NCI-H524 treated with DMSO at 0.1 percent for 48 hours (cell line): Measurements from ENCODE around the gene PRKCQ.

Experiments used
- DNase-seq: peaks from one replicate; lab custom pipeline; 2025; lab: John Stamatoyannopoulos, UW

PRKCQ gene

DNA sequence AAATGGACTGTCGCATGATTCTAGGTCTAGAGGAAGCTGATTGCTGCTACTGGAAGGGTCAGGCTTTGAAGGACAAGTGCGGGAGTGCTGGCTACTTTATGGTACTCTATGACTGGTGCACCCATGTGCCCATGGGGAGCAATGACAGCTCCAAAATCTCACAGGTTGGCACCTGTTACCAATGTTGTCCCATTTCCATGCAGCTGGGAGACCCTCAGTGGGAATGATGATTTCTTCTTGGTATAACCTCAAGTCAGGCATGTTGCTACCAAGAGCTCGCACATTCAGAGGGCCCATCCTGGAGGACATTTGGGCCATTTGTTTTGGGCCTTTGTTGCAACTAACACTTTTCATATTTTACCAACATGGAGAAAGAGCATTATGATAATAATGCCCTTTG, 174.4 kb downstream of the PRKCQ start:
- no peak for DNase-seq

DNA sequence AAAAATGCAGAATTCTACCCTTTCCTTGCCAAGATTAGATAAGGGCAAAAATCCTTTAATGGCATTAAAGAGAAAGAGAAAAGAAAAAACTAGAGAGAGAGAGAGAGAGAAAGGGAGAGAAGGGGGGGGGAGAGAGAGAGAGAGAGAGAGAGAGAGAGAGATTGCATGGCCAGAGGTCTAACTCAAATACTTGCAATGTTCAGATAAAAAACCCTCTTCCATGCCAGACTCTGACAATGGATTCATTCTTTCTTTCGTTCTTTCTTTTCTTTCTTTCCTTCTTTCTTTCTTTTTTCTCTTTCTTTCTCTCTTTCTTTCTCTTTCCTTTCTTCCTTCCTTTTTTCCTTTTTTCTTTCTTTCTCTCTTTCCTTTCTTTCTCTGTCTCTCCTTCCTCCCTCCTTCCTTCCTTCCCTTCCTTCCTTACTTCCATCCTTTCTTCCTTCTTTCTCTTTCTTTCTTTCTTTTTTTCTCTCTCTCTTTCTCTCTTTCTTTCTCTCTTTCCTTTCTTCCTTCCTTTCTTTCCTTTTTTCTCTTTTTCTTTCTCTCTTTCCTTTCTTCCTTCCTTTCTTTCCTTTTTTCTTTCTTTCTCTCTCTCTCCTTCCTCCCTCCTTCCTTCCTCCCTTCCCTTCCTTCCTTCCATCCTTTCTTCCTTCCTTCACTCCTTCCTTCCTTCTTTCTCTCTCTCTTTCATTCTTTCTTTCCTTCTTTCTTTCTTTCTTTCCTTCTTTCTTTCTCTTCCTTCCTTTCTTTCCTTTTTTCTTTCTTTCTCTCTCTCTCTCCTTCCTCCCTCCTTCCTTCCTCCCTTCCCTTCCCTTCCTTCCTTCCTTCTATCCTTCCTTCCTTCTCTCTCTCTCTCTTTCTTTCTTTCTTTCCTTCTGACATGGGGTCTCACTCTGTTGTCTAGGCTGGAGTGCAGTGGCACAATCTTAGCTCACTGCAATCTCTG, 175.7 kb downstream of the PRKCQ start:
- DNase-seq: no peak

DNA sequence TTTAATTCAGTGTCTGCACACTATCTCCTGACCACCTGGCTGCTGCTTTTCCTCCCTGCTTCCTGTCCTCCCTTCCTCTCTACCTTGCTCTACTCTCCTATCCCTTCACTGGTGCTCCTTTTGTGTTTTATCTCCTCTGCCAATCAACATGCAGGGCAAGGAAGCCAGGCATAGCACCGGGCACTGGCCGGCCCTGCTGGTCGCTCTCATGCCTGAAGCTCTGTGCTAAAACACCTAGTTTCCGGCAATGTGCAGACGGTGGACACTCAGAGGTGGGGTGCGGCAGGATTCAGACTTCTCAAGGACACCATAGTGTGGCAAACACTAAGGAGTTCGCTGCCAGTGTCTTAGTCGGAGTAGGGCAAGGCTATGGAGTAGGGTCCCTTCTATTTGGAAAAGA, 177.1 kb downstream of the PRKCQ start:
- DNase-seq: no peak

DNA sequence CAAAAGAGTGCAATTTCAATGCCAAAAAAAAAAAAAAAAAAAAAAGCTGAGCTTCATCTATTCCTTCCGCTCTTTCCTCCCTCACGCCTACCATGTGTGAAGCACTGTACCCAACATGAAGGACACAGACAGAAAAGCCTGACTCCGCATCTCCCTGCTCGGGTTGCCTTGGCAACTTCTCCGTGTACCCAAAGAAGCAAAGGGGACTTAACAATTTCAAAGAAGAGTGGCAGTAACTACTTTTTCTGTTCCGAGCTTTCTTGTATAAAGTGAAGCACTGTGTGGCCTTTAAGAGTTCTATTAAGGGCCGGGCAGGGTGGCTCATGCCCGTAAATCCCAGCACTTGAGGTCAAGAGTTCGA, 177.7 kb downstream of the PRKCQ start:
- no peak for DNase-seq

DNA sequence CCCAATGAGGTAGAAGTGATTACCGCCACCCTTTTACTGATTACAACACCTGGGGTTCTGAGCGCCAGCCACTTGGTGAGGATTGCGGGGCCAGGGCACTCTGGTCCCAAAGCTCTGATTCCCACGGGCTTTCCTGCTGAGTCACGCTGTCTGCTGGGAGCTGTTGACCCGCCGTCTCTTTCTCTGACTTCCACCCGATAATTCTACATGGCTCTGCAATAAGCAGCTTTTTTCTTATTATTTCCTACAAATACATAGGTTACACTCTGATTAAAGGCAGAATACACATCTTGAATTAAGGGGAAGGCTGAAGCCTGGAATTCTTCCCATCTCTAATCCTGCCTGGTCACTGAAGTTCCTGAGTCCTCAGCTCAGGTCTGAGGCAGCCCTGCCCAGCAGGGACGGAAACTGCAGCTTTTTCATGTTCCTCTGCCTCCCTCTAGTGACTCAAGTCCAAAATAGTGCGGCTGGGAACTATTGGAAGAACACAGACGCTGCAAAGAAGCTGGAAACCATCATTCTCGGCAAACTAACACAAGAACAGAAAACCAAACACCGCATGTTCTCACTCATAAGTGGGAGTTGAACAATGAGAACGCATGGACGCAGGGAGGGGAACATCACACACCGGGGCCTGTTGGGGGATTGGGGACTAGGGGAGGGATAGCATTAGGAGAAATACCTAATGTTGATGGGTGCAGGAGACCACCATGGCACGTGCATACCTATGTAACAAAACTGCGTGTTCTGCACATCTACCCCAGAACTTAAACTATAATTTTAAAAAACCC, 178.3 kb downstream of the PRKCQ start:
- peak; percentile 18 for DNase-seq

DNA sequence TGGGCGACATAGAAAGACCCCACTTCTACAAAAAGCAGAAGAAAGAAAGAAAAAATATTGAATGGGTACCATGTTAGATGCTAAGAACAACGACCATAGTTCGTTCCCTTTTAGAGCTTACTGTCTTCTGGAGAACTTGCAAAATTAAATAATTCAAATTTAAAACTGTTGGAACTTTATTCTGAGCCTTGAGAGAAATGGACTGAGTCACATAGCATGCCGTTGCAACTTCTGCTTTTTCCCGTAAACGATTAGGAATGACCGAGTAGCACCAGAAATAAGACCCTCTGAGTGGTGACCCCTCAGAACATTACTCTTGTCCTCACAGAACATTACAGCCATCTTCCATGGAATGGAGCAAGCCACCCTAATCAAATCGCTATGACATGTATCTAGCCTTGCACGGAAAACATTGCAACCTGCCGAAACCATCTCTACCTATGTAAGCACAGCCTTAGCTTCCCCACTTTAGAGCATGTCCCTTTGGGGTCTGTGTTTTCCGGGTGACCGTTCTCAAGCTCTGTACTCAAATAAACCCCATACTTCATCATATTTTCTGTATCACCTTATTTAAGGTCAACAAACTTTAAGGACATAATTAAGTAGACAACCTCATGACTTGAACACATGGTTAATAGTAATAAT, 179.1 kb downstream of the PRKCQ start:
- DNase-seq: no peak

DNA sequence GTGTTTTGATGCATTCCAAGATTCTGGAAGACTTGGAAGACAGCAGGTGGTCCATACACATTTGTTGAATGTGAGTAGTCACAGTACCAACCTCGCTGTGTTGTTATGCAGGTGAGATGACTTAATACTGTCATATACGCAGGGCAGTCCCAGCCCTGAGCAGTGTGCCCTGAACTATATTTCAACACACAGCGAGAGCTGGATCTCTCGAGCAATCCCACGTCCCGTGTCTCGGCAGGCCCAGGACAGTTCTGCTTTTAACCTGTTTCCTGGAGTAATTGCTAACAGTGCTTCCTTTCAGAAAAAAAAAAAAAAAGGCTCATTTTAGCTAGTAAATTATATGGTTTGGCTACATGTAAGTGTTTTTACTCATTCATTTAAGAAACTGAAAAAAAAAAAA, 179.7 kb downstream of the PRKCQ start:
- DNase-seq: no peak

DNA sequence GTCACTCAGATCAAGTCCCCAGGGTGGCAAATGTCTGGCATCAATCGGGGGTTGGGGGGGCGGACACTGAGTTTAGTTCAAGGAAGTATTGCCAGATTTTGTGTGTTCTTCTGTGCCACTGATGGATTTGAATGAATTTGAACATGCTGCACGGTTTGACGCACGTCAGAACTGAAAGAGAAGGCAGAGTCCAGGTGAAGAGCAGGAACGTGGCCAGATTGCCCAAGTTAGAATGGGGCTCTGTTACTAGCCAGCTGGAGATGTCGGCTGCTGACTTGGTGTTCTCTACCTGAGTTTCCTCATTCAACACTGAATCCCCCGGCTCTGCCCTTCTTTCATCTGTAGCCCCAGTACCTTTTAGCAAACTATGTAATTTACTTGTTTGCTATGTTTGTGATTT, 180.2 kb downstream of the PRKCQ start:
- DNase-seq: no peak

DNA sequence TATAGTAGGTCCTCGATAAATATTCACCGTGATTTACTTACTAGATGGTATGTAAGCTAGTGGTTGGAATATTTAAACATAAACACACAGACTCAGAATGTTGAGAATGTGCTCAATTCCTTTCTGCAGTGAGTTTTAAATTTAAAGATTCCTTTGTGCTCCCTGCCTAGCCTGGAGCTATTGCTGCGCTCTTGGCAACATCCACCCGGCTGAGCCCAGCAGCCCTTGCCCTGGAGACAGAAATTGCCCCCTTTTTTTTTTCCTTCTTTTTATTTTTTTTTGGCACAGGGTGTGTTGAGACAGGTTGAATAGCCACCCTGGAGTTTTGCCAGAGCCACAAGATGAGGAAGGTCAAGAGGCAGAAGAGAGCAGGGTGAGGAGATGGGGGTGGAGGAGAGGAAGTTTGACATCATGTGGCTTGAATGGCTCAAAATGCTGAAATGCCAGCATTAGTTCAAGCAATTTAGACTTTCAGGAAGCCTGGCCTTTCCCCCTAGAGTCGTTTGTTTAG, 180.8 kb downstream of the PRKCQ start:
- DNase-seq: no peak

DNA sequence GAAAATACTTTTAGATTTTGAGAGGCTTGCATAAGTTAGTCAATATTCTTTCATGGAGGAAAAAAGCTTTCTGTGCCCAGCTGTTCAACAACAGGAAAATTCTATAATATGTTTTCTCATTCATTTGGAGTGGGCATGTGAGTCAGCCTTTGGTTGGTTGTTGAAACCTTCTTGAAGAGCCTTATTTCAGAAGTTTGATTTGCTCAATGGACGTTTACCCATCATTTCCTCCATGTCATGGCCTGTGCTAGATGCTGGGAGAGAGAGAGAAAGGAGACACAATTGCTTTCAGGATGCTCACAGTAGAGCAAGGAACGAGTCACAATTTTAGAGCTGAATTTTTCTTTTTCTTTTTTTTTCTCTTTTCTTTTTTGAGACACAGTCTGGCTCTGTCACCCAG, 181.7 kb downstream of the PRKCQ start:
- no peak for DNase-seq

DNA sequence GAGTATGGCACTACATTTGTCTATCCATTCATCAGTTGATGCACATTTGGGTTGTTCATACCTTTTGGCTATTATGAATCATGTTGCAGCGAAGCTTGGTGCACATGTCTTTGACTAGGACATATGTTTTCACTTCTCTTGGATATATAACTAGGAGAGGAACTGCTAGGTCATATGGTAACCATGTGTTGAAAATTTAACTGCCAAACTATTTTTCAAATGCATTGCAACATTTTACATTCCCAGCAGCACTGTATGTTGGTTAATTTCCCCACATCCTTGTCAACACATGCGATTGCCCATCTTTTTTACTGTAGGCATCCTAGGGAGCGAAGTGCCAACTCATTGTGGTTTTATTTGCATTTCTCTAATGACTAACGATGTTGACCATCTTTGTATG, 183.4 kb downstream of the PRKCQ start:
- DNase-seq: no peak

DNA sequence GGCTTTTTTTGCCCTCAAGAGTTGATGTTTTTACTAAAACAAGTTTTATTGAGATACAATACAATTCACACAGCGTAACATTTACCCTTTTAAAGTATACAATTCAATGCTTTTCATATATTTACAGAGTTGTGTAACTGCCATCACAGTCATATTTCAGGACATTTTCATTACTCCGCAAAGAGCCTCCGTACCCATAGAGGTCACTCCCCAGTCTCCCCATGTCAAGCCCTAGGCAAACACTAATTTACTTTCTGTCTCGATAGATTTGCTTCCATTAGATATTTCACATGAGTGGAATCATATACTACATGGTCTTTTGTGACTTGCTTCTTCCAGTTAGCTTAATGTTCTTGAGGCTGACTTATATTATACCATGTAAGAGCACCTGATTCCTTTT, 183.8 kb downstream of the PRKCQ start:
- no peak for DNase-seq

DNA sequence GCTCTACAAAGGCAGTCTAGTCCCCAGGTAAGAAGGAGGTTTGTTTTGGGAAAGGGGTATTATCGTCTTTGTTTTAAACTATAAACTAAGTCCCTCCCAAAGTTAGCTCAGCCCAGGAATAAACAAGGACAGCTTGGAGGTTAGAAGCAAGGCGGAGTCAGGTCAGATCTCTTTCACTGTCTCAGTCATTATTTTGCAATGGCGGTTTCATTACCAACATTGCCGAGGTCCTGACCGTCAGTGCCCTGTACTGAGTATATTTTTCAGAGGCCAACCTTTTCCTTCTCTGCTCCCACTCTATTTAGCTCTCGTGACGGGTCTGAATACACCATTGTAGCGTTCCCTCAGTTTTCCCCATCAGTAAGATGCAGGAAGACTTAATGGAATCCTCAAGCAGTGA, 184.5 kb downstream of the PRKCQ start:
- DNase-seq: no peak

DNA sequence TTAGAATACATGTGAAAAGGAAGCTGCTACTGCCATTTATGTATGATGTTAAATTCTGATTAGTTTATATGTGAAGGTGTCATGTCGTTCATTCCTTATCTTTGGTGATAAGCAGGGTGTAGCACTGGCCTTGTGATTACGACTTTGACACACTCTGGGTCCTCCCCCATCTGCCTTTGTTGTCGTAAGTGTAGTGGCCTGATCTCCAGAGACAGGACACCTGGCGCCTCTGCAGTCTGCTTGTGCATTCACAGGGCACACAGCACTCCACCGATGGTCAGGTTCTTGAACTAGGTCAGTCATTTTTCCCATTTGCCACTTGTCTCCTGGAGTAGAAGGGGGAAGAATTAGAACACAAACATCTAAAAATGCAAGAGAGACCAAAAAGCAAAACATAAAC, 186.0 kb downstream of the PRKCQ start:
- no peak for DNase-seq

DNA sequence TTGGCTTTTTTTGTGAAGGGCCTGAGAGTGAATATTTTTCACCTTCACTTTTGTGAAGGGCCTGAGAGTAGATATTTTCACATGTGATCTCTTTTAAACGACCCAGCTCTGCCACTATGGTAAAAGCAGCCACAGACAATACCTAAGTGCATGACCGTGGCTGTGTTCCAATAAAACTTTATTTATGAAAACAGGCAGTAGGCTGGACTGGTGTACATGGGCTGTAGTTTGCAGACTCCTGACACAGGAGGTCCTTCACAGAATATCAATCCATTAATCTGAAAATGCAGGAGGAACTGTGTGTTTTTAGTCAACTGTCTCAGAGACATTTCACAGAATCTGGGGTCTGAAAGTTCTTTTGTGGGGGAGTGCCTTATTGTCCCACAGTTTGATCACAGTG, 186.9 kb downstream of the PRKCQ start:
- no peak for DNase-seq

DNA sequence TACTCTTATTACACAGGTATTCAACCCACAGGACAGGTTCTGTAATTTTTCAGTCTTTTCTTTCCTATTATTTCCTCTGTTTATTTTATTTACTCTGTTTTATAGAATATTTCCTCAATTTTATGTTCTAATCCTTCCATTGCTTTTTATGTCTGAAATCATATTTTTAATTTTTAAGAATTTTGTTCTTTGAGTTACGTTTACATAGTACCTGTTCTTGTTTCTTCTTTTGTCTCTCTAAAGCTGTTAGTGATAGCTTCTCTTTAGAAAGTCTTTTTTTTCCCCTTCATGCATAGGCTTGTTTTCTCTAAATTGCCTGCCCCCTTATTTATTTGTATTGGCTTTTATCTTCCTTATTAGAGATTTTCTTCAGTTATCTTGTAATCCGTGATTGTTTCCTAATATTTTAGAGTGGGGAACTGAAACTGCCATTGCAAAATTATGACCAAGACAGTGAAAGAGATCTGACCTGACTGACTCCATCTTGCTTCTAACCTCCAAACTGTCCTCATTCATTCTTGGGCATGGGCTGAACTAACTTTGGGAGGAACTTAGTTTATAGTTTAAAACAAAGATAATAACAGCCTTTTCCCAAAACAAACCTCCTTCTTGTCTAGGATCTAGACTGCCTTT, 189.7 kb downstream of the PRKCQ start:
- no peak for DNase-seq

DNA sequence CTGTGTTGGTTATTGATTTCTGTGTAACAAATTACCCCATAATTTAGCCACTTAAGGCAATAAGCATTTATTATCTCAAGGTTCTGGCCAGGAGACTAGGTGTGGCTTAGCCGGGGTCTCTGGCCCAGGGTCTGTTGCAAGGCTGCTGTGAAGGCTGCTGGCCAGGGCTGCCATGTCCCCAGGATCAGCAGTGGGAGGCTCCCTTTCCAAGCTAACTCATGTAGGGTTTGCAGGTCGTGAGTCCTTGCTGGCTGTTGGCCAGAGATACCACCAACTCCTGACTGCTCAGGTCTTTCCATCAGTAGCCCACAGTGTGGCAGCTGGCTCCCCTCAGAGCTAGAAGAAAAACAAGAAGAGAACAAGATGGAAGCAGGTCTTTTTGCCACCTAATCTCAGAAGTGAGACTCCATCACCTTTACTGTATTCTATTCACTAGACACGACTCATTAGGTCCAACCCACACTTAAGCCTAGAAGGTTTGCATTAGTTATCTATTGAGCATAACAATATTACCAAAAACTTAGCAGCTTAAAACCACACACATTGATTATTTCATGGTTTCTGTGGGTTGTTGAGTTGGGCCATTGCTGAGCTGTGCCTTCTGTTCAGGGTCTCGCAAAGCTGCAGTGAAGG, 191.7 kb downstream of the PRKCQ start:
- no peak for DNase-seq

DNA sequence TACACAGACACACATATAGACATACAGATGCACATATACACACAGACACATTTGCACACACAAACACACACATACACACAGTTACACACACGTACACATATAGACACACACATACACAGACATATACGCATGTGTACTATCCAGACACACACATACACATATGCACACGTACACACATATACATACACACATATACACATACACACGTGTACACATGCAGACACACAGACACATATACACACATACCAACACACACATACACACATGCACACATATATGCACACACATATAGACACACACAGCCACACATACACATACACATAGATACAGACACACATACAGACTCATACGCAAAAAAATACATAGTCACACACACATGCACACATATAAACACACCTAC, 193.1 kb downstream of the PRKCQ start:
- no peak for DNase-seq

DNA sequence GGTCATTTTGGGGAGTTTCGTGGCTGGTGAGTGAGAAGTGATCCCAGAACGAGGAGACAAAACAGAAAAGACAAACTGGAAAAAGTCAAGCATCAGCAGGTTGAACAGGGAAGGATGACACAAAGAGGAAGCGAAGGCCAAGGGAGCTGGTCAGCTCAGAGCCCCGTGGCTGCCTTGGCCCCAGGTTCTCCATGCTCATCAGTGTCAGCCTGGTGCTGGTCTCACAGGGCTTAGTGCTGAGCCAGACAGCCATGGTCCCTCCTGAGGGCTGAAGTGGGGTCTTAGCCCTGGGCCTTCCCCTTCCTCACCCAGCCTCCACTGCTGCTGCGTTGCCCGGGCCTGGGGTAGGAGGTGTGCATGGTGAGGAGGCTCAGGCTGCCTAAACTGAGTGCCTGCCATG, 193.7 kb downstream of the PRKCQ start:
- no peak for DNase-seq

DNA sequence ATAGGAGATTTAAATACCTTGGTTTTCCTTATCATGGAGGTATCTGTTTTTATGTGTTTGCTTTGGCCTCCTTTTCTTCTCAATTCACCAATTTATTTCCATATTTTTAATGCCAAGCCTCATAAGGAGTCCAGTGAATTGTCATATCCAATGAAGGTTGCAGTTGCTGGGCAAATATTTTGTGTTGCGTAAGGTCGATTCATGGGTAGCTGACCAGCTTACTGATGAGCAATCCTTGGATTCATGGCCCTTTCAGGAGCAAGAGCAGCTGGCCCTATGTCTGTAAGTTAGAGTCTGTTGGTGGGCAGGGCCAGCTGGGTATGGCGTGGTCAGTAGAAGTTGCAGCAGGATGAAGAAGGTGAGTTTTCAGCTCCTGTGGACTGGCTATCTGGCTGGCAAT, 194.4 kb downstream of the PRKCQ start:
- no peak for DNase-seq

DNA sequence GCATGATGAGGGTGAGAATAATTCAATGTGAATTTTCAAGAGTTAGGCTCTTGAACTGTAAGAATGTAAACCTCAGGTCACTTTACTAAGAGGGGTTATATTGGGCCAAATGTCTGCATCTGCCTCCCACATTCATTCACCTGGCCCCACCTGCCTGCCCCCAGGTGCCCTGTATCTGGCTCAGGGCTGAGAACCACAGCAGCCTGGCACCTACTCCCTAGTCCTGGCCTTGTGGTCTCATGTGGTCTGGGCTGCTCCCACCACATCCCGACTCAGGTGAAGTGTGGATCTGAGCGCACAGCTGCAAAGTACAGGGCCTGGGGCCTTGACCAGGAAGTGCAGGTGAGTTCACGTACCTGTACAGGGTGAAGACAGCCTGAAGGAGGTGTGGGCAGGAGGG, 195.2 kb downstream of the PRKCQ start:
- no peak for DNase-seq

DNA sequence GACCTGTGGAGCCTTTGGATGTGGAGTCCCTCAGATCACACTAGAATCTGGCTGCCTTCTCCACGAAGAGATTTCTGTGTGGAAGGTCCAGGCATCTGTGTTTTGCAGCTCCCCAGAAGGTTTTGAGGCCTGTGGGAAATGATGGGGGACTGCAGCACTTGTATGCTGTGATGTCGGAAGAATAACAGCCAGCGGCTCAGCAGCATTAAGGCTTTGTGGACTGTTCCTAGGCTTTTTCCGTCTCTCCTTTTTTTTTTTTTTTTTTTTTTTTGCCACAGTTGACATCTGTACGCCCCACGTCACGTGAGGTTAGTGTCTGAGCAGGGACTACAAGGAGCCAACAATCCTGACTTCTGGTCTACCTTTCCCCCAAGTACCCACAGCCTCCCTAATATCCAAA, 196.0 kb downstream of the PRKCQ start:
- DNase-seq: no peak
